Chondrocyte (in vitro differentiated cells): ENCODE measurements around the gene NAPA. TPM values are rescaled to one million over a fixed set of nuclear protein-coding genes. Genes with fewer than 3 reads are reported as not detected.
A peak's percentile ranks its signal among the peaks of the same experiment; 100 is the strongest.
"Not testable (repeated sequence)": the region's sequence is repeated elsewhere in the genome, so short reads cannot be mapped to it uniquely, and the experiment has no call there.

Experiments
- DNase-seq: peaks from one replicate; pipeline ENCODE4 v3.0.0; 2021; ENCODE audit warnings: mixed read lengths, low spot score
- H3K27ac Mint-ChIP-seq: one replicate; pipeline ENCODE4 v1.8.0; 2021; ENCODE audit warnings: mild to moderate bottlenecking, moderate library complexity, mixed read lengths; ENCODE audit not compliant: unreplicated experiment
- H3K27me3 Mint-ChIP-seq: 2 replicates; pipeline ENCODE4 v1.8.0; 2021; ENCODE audit warnings: low read depth, mixed read lengths
- H3K36me3 Mint-ChIP-seq: 2 replicates; pipeline ENCODE4 v1.8.0; 2021; ENCODE audit warnings: low read depth, mixed read lengths
- H3K4me1 Mint-ChIP-seq: 2 replicates; pipeline ENCODE4 v1.8.0; 2021; ENCODE audit warnings: low read depth, mild to moderate bottlenecking, mixed read lengths
- H3K4me3 Mint-ChIP-seq: one replicate; pipeline ENCODE4 v1.8.0; 2021; ENCODE audit warnings: mild to moderate bottlenecking, moderate library complexity, mixed read lengths; ENCODE audit not compliant: unreplicated experiment
- H3K9me3 Mint-ChIP-seq: 2 replicates; pipeline ENCODE4 v1.8.0; 2021; ENCODE audit warnings: low read depth, mixed read lengths
- total RNA-seq: library from RNA; stranded (reverse); gene quantifications from 3 replicates; pipeline ENCODE4 v1.2.1, GENCODE V29; 2021
- TF ChIP-seq, protein P1 (sequence below): fragments of 200-600 bp; sonication (generic); IDR thresholded peaks from 2 replicates; pipeline ENCODE4 v1.5.0; 2021; ENCODE audit warnings: antibody characterized with exemption, mild to moderate bottlenecking, moderate library complexity

NAPA gene
- total RNA-seq, 1 donor from 2014 or later, result 88.8 TPM

DNA sequence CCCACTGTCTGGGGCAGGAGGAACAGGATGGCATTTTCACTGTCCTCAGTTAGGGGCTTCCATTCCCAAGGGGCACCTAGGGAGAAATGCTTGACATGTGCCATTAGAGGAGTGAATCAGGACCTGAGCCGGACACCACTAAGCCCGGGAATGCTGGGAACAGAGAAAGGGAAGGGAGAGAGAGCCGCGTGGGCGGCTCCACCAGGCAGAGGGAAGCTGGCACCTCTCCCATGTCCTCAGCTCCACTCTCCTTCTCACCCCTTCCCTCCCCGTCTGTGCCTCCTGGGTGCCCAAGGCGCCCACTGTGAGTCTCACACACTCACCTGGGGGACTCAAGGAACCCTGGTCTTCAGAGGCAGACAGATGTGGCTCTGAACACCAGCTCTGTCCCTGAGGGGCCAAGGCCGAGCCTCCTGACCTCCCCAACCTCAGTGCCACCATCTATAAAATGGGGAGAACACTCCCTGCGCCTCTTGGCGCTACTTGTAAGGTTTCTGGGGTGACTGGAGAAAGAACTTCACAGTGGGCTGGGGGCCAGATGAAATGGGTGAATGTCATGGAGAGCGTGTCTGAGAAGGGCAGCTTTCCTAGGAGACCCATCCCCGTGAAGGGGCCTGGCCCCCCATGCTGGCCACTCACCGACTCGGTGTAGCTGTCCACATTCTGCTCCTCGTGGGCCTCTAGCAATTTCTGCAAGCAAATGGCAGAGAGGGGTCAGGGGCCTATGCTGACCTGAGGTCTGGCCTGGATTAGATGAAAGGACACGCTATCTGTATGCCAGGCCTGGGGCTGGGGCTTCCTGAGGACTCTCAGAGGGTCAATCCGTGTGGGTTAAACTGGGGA lies 25.6 kb downstream of the NAPA start:
- Mint-ChIP-seq H3K27me3 (no peaks in the 10 kb centered on the region), H3K4me1 (peaks cover 7% of the 10 kb centered on the region), H3K36me3 (peaks cover 6% of the 10 kb centered on the region)

DNA sequence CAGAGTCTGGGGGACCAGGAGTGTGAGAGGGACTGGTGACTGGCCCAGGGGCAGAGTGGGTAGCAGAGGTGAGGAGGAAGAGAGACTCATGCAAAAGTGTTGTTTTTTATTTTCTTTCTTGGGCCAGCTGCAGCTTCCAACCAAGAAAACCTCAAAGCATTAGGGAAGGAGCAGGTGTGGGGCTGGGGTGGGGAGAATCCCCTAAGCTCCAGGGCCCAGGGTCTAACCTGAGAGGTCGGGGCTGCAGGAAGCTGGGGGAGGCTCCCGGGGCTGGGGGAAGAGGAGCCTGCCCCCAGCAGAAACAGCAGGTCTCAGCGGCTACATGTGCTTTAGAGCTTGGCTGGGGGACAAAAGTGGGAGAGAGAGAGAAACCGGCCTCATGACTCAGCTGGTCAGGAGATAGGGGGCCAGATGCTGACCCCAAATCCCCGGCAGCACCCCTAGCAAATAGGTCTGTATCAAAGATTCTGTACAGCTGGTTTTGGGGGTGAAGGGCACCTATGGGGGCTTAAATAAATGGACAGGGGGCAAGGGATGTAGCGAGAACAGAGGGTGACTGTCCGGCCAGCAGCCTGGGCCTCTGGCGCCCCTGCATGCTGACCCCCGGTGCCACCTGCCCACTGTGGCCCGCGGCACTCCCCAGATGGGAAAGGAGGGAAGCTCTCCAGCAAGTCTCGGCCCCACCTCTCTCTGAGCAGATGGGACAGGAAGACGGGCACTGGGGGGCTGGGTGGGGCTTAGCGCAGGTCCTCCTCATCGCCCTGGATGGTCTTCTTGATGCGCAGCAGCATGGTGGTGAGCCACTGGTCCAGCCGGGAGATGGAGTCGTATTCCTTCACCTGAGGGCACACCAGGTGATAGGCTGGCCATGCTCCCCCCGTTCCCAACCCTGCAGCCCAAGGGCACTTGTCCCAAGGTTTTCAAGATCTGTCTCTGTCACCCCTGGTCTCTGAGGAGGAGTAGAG lies 27.0 kb downstream of the NAPA start:
- peaks cover 3% of the 10 kb centered on the region for H3K36me3 Mint-ChIP-seq
- peaks cover 15% of the 10 kb centered on the region for H3K4me1 Mint-ChIP-seq
- no peak overlapping the region for H3K4me3 Mint-ChIP-seq
- H3K9me3 Mint-ChIP-seq, result no peaks in the 10 kb centered on the region
- TF ChIP-seq, protein P1, sequence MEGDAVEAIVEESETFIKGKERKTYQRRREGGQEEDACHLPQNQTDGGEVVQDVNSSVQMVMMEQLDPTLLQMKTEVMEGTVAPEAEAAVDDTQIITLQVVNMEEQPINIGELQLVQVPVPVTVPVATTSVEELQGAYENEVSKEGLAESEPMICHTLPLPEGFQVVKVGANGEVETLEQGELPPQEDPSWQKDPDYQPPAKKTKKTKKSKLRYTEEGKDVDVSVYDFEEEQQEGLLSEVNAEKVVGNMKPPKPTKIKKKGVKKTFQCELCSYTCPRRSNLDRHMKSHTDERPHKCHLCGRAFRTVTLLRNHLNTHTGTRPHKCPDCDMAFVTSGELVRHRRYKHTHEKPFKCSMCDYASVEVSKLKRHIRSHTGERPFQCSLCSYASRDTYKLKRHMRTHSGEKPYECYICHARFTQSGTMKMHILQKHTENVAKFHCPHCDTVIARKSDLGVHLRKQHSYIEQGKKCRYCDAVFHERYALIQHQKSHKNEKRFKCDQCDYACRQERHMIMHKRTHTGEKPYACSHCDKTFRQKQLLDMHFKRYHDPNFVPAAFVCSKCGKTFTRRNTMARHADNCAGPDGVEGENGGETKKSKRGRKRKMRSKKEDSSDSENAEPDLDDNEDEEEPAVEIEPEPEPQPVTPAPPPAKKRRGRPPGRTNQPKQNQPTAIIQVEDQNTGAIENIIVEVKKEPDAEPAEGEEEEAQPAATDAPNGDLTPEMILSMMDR, result no peak
- no peak for DNase-seq
- H3K27me3 Mint-ChIP-seq, result no peaks in the 10 kb centered on the region
- H3K27ac Mint-ChIP-seq, result no peak overlapping the region

More for the DNA sequence above, 25.6 kb downstream of the NAPA start:
- Mint-ChIP-seq H3K4me3 (no peak overlapping the region), H3K9me3 (no peaks in the 10 kb centered on the region), H3K27ac (peak overlapping the region; percentile 41)
- DNase-seq, result no peak
- TF ChIP-seq, protein P1, result no peak

DNA sequence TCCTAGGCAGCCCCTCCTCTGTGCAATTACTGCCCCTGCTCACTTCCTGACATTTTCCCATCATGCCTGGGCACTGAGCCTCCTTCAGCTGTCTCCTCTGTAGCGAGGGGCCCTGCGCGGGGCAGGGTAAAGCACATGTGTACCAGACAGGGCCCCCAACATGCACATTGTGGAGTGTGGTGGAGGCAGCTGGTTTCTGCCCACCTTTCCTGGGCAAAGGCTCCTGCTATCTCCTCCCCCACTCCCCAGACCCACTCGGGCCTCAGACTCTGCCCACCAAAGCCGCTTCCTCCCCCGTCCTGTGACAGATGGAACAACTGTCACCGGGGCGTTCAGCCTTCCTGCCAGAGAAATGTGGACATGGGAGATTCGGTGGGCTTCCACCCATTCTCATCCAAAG lies 28.0 kb downstream of the NAPA start:
- Mint-ChIP-seq H3K4me1 (peaks cover 15% of the 10 kb centered on the region), H3K27me3 (no peaks in the 10 kb centered on the region), H3K9me3 (no peaks in the 10 kb centered on the region), H3K27ac (peak overlapping the region; percentile 36), H3K4me3 (no peak overlapping the region), H3K36me3 (peaks cover 3% of the 10 kb centered on the region)
- TF ChIP-seq, protein P1, result no peak
- no peak for DNase-seq

DNA sequence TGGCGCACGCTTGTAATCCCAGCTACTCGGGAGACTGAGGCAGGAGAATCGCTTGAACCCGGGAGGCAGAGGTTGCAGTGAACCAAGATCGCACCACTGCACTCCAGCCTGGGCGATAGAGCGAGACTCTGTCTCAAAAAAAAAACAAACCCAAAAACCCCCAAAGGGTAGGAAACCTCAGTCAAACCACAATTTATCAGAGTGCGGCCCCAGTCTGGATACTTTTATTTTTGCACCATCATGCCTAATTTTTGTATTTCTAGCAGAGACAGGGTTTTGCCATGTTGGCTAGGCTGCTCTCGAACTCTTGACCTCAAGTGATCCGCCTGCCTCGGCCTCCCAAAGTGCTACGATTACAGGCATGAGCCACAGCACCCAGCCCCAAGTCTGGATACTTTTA lies 28.6 kb downstream of the NAPA start:
- not testable (repeated sequence) for DNase-seq, H3K4me3 Mint-ChIP-seq, H3K27ac Mint-ChIP-seq, H3K27me3 Mint-ChIP-seq, H3K36me3 Mint-ChIP-seq, H3K9me3 Mint-ChIP-seq
- H3K4me1 Mint-ChIP-seq, result peaks cover 15% of the 10 kb centered on the region

DNA sequence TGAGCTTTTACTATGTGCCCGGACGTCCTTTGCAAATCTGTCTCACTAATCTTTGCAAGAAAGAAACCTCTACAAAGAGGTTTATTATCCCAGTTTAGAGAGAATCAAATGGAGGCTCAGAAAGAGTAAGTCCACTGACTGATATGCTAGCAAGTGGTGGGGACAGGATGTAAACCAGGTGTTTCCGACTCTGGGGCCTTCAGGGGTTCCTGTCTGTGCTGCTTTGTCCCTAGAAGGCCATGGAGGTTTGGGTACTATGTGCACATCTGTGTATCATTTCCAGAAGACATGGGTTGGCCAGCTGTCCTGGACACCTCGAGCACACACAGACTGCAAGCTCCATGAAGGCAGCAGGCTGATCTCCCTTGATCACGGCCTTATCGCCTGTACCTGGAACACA lies 29.7 kb downstream of the NAPA start:
- Mint-ChIP-seq H3K27me3 (no peaks in the 10 kb centered on the region), H3K36me3 (peaks cover 3% of the 10 kb centered on the region), H3K9me3 (no peaks in the 10 kb centered on the region), H3K4me1 (peaks cover 20% of the 10 kb centered on the region), H3K27ac (peak overlapping the region; percentile 99), H3K4me3 (peak overlapping the region; percentile 98)
- no peak for DNase-seq
- TF ChIP-seq, protein P1, result no peak
